HepG2 (cell line): Measurements from ENCODE around the gene LRRIQ4. TPM values are rescaled to one million over a fixed set of nuclear protein-coding genes. Genes with fewer than 3 reads are reported as not detected.

Experiments used
- ATAC-seq: fragments of 200-7000 bp; cut with Tn5 transposase; 3 replicates; pipeline ENCODE4 v1.9.1; 2020; ENCODE audit warnings: mild to moderate bottlenecking, moderate library complexity
- BruUV-seq: library from RNA; stranded (reverse); fragments of 400-500 nt; replicated peaks from 2 replicates; lab custom pipeline; 2021; lab: Mats Ljungman, UMichigan
- CTCF ChIA-PET: fragments of 300-600 bp; formaldehyde crosslinking; extraction: SDS; loops from one replicate; lab custom pipeline; 2021; ENCODE audit warnings: low total read pairs, inconsistent platforms, low intra/inter-chr PET ratio; lab: Yijun Ruan, JAX
- POLR2A ChIA-PET: fragments of 350-600 bp; sonication (Branson Sonifier 250); formaldehyde crosslinking; loops from one replicate; lab custom pipeline; 2020; ENCODE audit warnings: antibody characterized with exemption, inconsistent platforms; lab: Yijun Ruan, JAX
- DNase-seq: peaks from one replicate; pipeline ENCODE4 v3.0.0-alpha.2; 2015; ENCODE audit warnings: low spot score
- FAIRE-seq: peaks from 3 replicates; lab custom pipeline; 2011; peaks lifted over from hg19 to GRCh38; lab: Jason Lieb, UNC
- H2AFZ ChIP-seq: one replicate; pipeline ENCODE4 v1.6.1; 2011; ENCODE audit warnings: low read length, inconsistent platforms
- H3K27ac ChIP-seq: fragments of 300-600 bp; 3 replicates; pipeline ENCODE4 v1.8.0; 2011; ENCODE audit warnings: mixed run types, mild to moderate bottlenecking, mixed read lengths, low read length, inconsistent platforms; ENCODE audit not compliant: insufficient read depth; ENCODE audit errors: extremely low read length
- H3K27me3 ChIP-seq, 2 experiments: fragments of 200-600 bp in 1 of 2; 2 replicates in 1 of 2; 3 replicates in 1 of 2; pipeline versions ENCODE4 v1.6.0 to v1.8.0; 2011; ENCODE audit warnings: low read length in 2 of 2, mild to moderate bottlenecking in 2 of 2, moderate library complexity in 2 of 2, inconsistent platforms in 1 of 2; ENCODE audit not compliant: insufficient read depth in 2 of 2, control insufficient read depth in 1 of 2
- H3K36me3 ChIP-seq, 2 experiments: fragments of 200-600 bp in 1 of 2; replicated peaks in 1 of 2; 2 replicates in 1 of 2; 3 replicates in 1 of 2; pipeline versions ENCODE4 v1.5.1 to v1.8.0; 2011; ENCODE audit warnings: low read length in 2 of 2, inconsistent platforms in 1 of 2; ENCODE audit not compliant: insufficient read depth in 2 of 2, control insufficient read depth in 1 of 2
- H3K4me1 ChIP-seq: 2 replicates; pipeline ENCODE4 v1.5.1; 2012; ENCODE audit warnings: low read length, inconsistent platforms; ENCODE audit not compliant: insufficient read depth
- H3K4me2 ChIP-seq: 2 replicates; pipeline ENCODE4 v1.6.0; 2011; ENCODE audit warnings: low read depth, low read length, inconsistent platforms
- H3K4me3 ChIP-seq, 3 experiments: fragments of 200-600 bp in 1 of 3; sonication (generic), shearing (Covaris generic) in 1 of 3; replicated peaks in 1 of 3; 2 replicates each; pipeline ENCODE4 v1.5.1; 2011 to 2016; ENCODE audit warnings: low read length in 3 of 3, inconsistent platforms in 2 of 3, low read depth in 2 of 3, mild to moderate bottlenecking in 2 of 3, control low read depth in 1 of 3, mixed read lengths in 1 of 3; ENCODE audit not compliant: insufficient read depth in 1 of 3
- H3K79me2 ChIP-seq: one replicate; pipeline ENCODE4 v1.6.1; 2011; ENCODE audit warnings: low read length, inconsistent platforms; ENCODE audit not compliant: insufficient read depth
- H3K9ac ChIP-seq: 2 replicates; pipeline ENCODE4 v1.6.0; 2011; ENCODE audit warnings: mild to moderate bottlenecking, low read depth, low read length, inconsistent platforms; ENCODE audit not compliant: insufficient read depth
- H3K9me3 ChIP-seq: 2 replicates; pipeline ENCODE4 v1.5.1; 2012; ENCODE audit warnings: mild to moderate bottlenecking, low read length
- H4K20me1 ChIP-seq: 2 replicates; pipeline ENCODE4 v1.6.0; 2011; ENCODE audit warnings: inconsistent platforms, mild to moderate bottlenecking, low read length, moderate library complexity; ENCODE audit not compliant: insufficient read depth
- ATF2 ChIP-seq: sonication (generic); formaldehyde crosslinking; IDR thresholded peaks from 2 replicates; pipeline ENCODE4 v1.4.0; 2020; ENCODE audit warnings: missing genetic modification reagents
- HIC2 ChIP-seq: sonication (generic); formaldehyde crosslinking; IDR thresholded peaks from 2 replicates; pipeline ENCODE4 v1.9.0; 2022; ENCODE audit warnings: low read depth, missing genetic modification reagents
- HMG20B ChIP-seq: conservative IDR thresholded peaks from 2 replicates; pipeline ENCODE4 v1.6.1; 2016; ENCODE audit warnings: missing genetic modification reagents, missing compliant biosample characterization
- TMF1 ChIP-seq: sonication (generic); formaldehyde crosslinking; IDR thresholded peaks from 2 replicates; pipeline ENCODE4 v1.8.1; 2022; ENCODE audit warnings: low read depth, missing genetic modification reagents
- ZNF20 ChIP-seq: sonication (generic); formaldehyde crosslinking; IDR thresholded peaks from 2 replicates; pipeline ENCODE4 v1.4.0; 2020; ENCODE audit warnings: mild to moderate bottlenecking, moderate library complexity, missing genetic modification reagents
- ZNF253 ChIP-seq: sonication (generic); formaldehyde crosslinking; IDR thresholded peaks from 2 replicates; pipeline ENCODE4 v1.8.0; 2022; ENCODE audit warnings: mild to moderate bottlenecking, missing genetic modification reagents, borderline replicate concordance
- ZNF782 ChIP-seq: sonication (generic); formaldehyde crosslinking; IDR thresholded peaks from 2 replicates; pipeline ENCODE4 v1.4.0; 2020; ENCODE audit warnings: missing genetic modification reagents, mild to moderate bottlenecking, borderline replicate concordance
- WGBS: methylation state at CpG from one replicate; pipeline ENCODE4 v1.1.6; 2017; ENCODE audit warnings: low lambda C conversion rate; 5-methylcytosine and 5-hydroxymethylcytosine counted together
- in situ Hi-C: cut with HindIII; loops from 2 replicates; pipeline ENCODE4 v1.10.0; 2017; ENCODE audit warnings: low pct_unique_long_range_greater_than_20kb; ENCODE audit not compliant: extremely low pct_ligation_motif_present
- intact Hi-C: fragments of 100-400 bp; cut with micrococcal nuclease; formaldehyde crosslinking; loops from one replicate; pipeline ENCODE4 v1.10.0; 2022; ENCODE audit not compliant: unreplicated experiment
- polyA plus RNA-seq, 8 experiments: library from polyadenylated mRNA; depleted of rRNA in 3 of 8; stranded (reverse) in 7 of 8; unstranded in 1 of 8; fragments of >200 nt; fragmentation: Illumina TruSeq in 4 of 8; extraction: Trizol in 4 of 8; gene quantifications; 2 replicates each; pipeline versions ENCODE4 v1.2.1 to v1.2.3, GENCODE V29; 2011 to 2016; ENCODE audit warnings: low read depth in 4 of 8, missing spikeins in 1 of 8, mixed read lengths in 1 of 8; ENCODE audit not compliant: insufficient read depth in 1 of 8
- total RNA-seq, 5 experiments: library from RNA; depleted of rRNA; stranded (reverse); fragments of >200 nt; fragmentation: Illumina TruSeq; extraction: Trizol; gene quantifications; 2 replicates each; pipeline ENCODE4 v1.2.3, GENCODE V29; 2016; ENCODE audit warnings: low read depth in 1 of 5

Gene LRRIQ4
- total and polyA plus RNA-seq, 2 of the 13 experiments (the other 11 are each of a cell fraction or from before 2014, with no cell fraction given) = not detected

- H3K9ac ChIP-seq = no peak overlapping the region
- no peaks in the 10 kb centered on the region for H3K79me2 ChIP-seq
- FAIRE-seq (no peak), DNase-seq (no peak), ATAC-seq (no peak)
- H3K4me1 ChIP-seq = no peaks in the 10 kb centered on the region
- no peak overlapping the region for H3K4me2 ChIP-seq
- H3K27me3 ChIP-seq = peaks cover 0 to 12% of the 10 kb centered on the region in 2 experiments; a peak in 3 of 5 replicates
- no peak overlapping the region for H3K27ac ChIP-seq
- H4K20me1 ChIP-seq = no peaks in the 10 kb centered on the region
- TF ChIP-seq ZNF782 (CRISPR knock-in tag) = no peak
- TF ChIP-seq HIC2 (CRISPR knock-in tag) = no peak
- TF ChIP-seq HMG20B (CRISPR knock-in tag) = no peak
- TF ChIP-seq ZNF253 (CRISPR knock-in tag) = no peak
- no peak for TF ChIP-seq TMF1 (CRISPR knock-in tag)
- TF ChIP-seq ATF2 (CRISPR knock-in tag) = no peak
- no peak for TF ChIP-seq ZNF20 (CRISPR knock-in tag)
- in situ Hi-C loops = no loop called here
- H3K36me3 ChIP-seq = no peaks in the 10 kb centered on the region
- no peaks in the 10 kb centered on the region for H3K9me3 ChIP-seq
- H2AFZ ChIP-seq = no peak overlapping the region
- BruUV-seq = no TSS peak
- 25% methylated on average over 3 of the region's 3 CpGs for WGBS
- ChIA-PET POLR2A (no interaction called here), CTCF (no interaction called here)
- intact Hi-C loops = no loop called here
- H3K4me3 ChIP-seq = no peak overlapping the region
Observed at GRCh38 chr3:169825316-169825715, 12.6 kb downstream of the LRRIQ4 start.
